GM12878 (cell line): ENCODE data around the gene JUN. TPM values are rescaled to one million over a fixed set of nuclear protein-coding genes. Genes with fewer than 3 reads are reported as not detected.

ENCODE experiments used
- ATAC-seq: fragments of 200-7000 bp; cut with Tn5 transposase; 3 replicates; pipeline ENCODE4 v1.9.1; 2020; ENCODE audit warnings: mild to moderate bottlenecking, moderate library complexity
- BruUV-seq: library from RNA; stranded (reverse); fragments of 400-500 nt; replicated peaks from 2 replicates; lab custom pipeline; 2021; lab: Mats Ljungman, UMichigan
- CTCF ChIA-PET: fragments of 300-600 bp; sonication (Branson Sonifier 250); formaldehyde crosslinking; extraction: SDS; loops from one replicate; lab custom pipeline; 2021; ENCODE audit warnings: inconsistent platforms; lab: Yijun Ruan, JAX
- POLR2A ChIA-PET: fragments of 350-600 bp; formaldehyde crosslinking; extraction: SDS; loops from one replicate; lab custom pipeline; 2021; ENCODE audit warnings: inconsistent platforms; lab: Charles Lee
- RAD21 ChIA-PET: fragments of 300-600 bp; sonication (Branson Sonifier 250); formaldehyde crosslinking; loops from one replicate; lab custom pipeline; 2023; ENCODE audit warnings: antibody characterized with exemption; ENCODE audit not compliant: unreplicated experiment; lab: Charles Lee
- SMC1A ChIA-PET: fragments of 300-600 bp; sonication (Branson Sonifier 250); formaldehyde crosslinking; loops from one replicate; lab custom pipeline; 2023; ENCODE audit not compliant: unreplicated experiment, uncharacterized antibody; lab: Charles Lee
- DNase-seq: peaks from one replicate; pipeline ENCODE4 v3.0.0-alpha.2; 2011; ENCODE audit warnings: low read depth, low spot score
- FAIRE-seq: peaks from 3 replicates; lab custom pipeline; 2011; peaks lifted over from hg19 to GRCh38; lab: Jason Lieb, UNC
- H2AFZ ChIP-seq: 2 replicates; pipeline ENCODE4 v1.6.0; 2011; ENCODE audit warnings: low read depth, low read length, control low read depth; ENCODE audit not compliant: control insufficient read depth
- H3K27ac ChIP-seq: 2 replicates; pipeline ENCODE4 v1.5.1; 2011; ENCODE audit warnings: control low read depth; ENCODE audit not compliant: control insufficient read depth, insufficient read depth
- H3K27me3 ChIP-seq, 2 experiments: replicated peaks in 1 of 2; 2 replicates each; pipeline versions ENCODE4 v1.6.0 to v1.6.1; 2011; ENCODE audit warnings: low read length in 1 of 2; ENCODE audit not compliant: control insufficient read depth in 2 of 2, insufficient read depth in 2 of 2
- H3K36me3 ChIP-seq, 2 experiments: 2 replicates each; pipeline ENCODE4 v1.5.1; 2011; ENCODE audit warnings: low read length in 1 of 2; ENCODE audit not compliant: control insufficient read depth in 2 of 2, insufficient read depth in 2 of 2
- H3K4me1 ChIP-seq: 2 replicates; pipeline ENCODE4 v1.6.1; 2011; ENCODE audit warnings: mild to moderate bottlenecking, low read length, moderate library complexity, mixed read lengths; ENCODE audit not compliant: control insufficient read depth, insufficient read depth
- H3K4me2 ChIP-seq: 2 replicates; pipeline ENCODE4 v1.6.0; 2011; ENCODE audit warnings: control low read depth; ENCODE audit not compliant: control insufficient read depth, insufficient read depth
- H3K4me3 ChIP-seq: fragments of 200-600 bp; sonication (generic); 2 replicates; pipeline ENCODE4 v1.5.1; 2016
- H3K79me2 ChIP-seq: 2 replicates; pipeline ENCODE4 v1.6.0; 2011; ENCODE audit warnings: low read length; ENCODE audit not compliant: control insufficient read depth, insufficient read depth
- H3K9ac ChIP-seq: 2 replicates; pipeline ENCODE4 v1.8.0; 2011; ENCODE audit warnings: low read length, control low read depth, mixed read lengths; ENCODE audit not compliant: control insufficient read depth, insufficient read depth
- H3K9me3 ChIP-seq: replicated peaks from 3 replicates; pipeline ENCODE4 v1.5.1; 2011; ENCODE audit warnings: mild to moderate bottlenecking, low read length; ENCODE audit not compliant: control insufficient read depth, insufficient read depth
- H4K20me1 ChIP-seq: 2 replicates; pipeline ENCODE4 v1.6.0; 2011; ENCODE audit not compliant: control insufficient read depth, insufficient read depth
- BACH1 ChIP-seq: fragments of 450-650 bp; IDR thresholded peaks from 2 replicates; pipeline ENCODE4 v1.6.1; 2017; ENCODE audit warnings: mild to moderate bottlenecking, borderline replicate concordance
- ETV6 ChIP-seq, 2 experiments: fragments of 450-650 bp in 1 of 2; IDR thresholded peaks in 1 of 2; conservative IDR thresholded peaks in 1 of 2; 2 replicates each; pipeline ENCODE4 v1.6.1; 2014; ENCODE audit warnings: antibody characterized with exemption in 1 of 2, borderline replicate concordance in 1 of 2, low read depth in 1 of 2, mild to moderate bottlenecking in 1 of 2, moderate library complexity in 1 of 2
- FOS ChIP-seq: IDR thresholded peaks from 3 replicates; pipeline ENCODE4 v1.6.1; 2011; ENCODE audit warnings: borderline replicate concordance; ENCODE audit not compliant: insufficient read length; ENCODE audit errors: extremely low read depth
- FOXM1 ChIP-seq: IDR thresholded peaks from 2 replicates; pipeline ENCODE4 v1.6.1; 2012; ENCODE audit warnings: low read depth, mild to moderate bottlenecking, inconsistent platforms, low read length, moderate library complexity
- GABPA ChIP-seq: IDR thresholded peaks from 2 replicates; pipeline ENCODE4 v1.6.1; 2014; ENCODE audit warnings: antibody characterized with exemption, low read depth, mild to moderate bottlenecking, inconsistent platforms
- HDAC2 ChIP-seq: fragments of 200-600 bp; sonication (generic); IDR thresholded peaks from 2 replicates; pipeline ENCODE4 v1.6.1; 2017
- LARP7 ChIP-seq: fragments of 450-650 bp; IDR thresholded peaks from 2 replicates; pipeline ENCODE4 v1.6.1; 2017; ENCODE audit warnings: mild to moderate bottlenecking
- MTA2 ChIP-seq: fragments of 450-650 bp; IDR thresholded peaks from 2 replicates; pipeline ENCODE4 v1.6.1; 2016; ENCODE audit warnings: low read depth, mild to moderate bottlenecking, moderate library complexity
- MXI1 ChIP-seq: fragments of 150-350 bp; IDR thresholded peaks from 2 replicates; pipeline ENCODE4 v1.6.1; 2011; ENCODE audit warnings: low read depth, mild to moderate bottlenecking, inconsistent platforms, low read length, improper control_type of control experiment
- NRF1 ChIP-seq: conservative IDR thresholded peaks from 2 replicates; pipeline ENCODE4 v1.6.1; 2011; ENCODE audit warnings: mild to moderate bottlenecking, low read depth, low read length, improper control_type of control experiment
- SMAD1 ChIP-seq: fragments of 450-650 bp; IDR thresholded peaks from 2 replicates; pipeline ENCODE4 v1.6.1; 2018; ENCODE audit warnings: mild to moderate bottlenecking, low read depth; ENCODE audit not compliant: partially characterized antibody
- SRF ChIP-seq, 2 experiments: IDR thresholded peaks; 2 replicates each; pipeline ENCODE4 v1.6.1; 2011; ENCODE audit warnings: low read depth in 2 of 2, low read length in 2 of 2, mild to moderate bottlenecking in 1 of 2, moderate library complexity in 1 of 2
- STAT3 ChIP-seq: IDR thresholded peaks from 2 replicates; pipeline ENCODE4 v1.6.1; 2011; ENCODE audit warnings: low read depth, low read length, improper control_type of control experiment
- TARDBP ChIP-seq: IDR thresholded peaks from 2 replicates; pipeline ENCODE4 v1.6.1; 2016; ENCODE audit warnings: borderline replicate concordance
- WRNIP1 ChIP-seq: IDR thresholded peaks from 2 replicates; pipeline ENCODE4 v1.6.1; 2011; ENCODE audit warnings: low read depth, low read length, improper control_type of control experiment, borderline replicate concordance
- YY1 ChIP-seq: IDR thresholded peaks from 2 replicates; pipeline ENCODE4 v1.6.1; 2011; ENCODE audit warnings: low read depth, mild to moderate bottlenecking, low read length
- ZBED1 ChIP-seq: IDR thresholded peaks from 2 replicates; pipeline ENCODE4 v1.6.1; 2016; ENCODE audit warnings: borderline replicate concordance
- ZNF384 ChIP-seq: IDR thresholded peaks from 2 replicates; pipeline ENCODE4 v1.6.1; 2012; ENCODE audit warnings: low read depth, mild to moderate bottlenecking, low read length, improper control_type of control experiment, borderline replicate concordance
- WGBS: methylation state at CpG from one replicate; pipeline ENCODE4 v1.1.6; 2016; ENCODE audit warnings: low lambda C conversion rate; ENCODE audit not compliant: insufficient replicate concordance, insufficient coverage; ENCODE audit errors: missing lambda C conversion rate; 5-methylcytosine and 5-hydroxymethylcytosine counted together
- in situ Hi-C: fragments of 300-500 bp; cut with MboI; formaldehyde crosslinking; loops from 9 replicates; pipeline ENCODE4 v1.14.3; 2018; ENCODE audit warnings: mixed read lengths
- intact Hi-C: fragments of 100-400 bp; cut with micrococcal nuclease; formaldehyde crosslinking; loops from one replicate; pipeline ENCODE4 v1.14.2; 2022; ENCODE audit not compliant: unreplicated experiment
- polyA plus RNA-seq, 11 experiments: library from polyadenylated mRNA; depleted of rRNA in 4 of 11; unstranded in 6 of 11; stranded (reverse) in 5 of 11; fragments of >200 nt; fragmentation: Nextera tagmentation in 4 of 11; fragmentation: Illumina TruSeq in 1 of 11; extraction: Ambion mirVana in 4 of 11; extraction: Trizol in 1 of 11; gene quantifications; 1 replicate in 1 of 11; 2 replicates in 10 of 11; pipeline versions ENCODE4 v1.2.1 to v1.2.3, GENCODE V29; 2011 to 2016; ENCODE audit warnings: inconsistent platforms in 2 of 11, missing spikeins in 2 of 11, low read depth in 1 of 11
- total RNA-seq, 4 experiments: library from RNA; depleted of rRNA in 3 of 4; stranded (reverse); fragments of >200 nt in 3 of 4; fragmentation: Illumina TruSeq in 1 of 4; extraction: Trizol in 1 of 4; gene quantifications; 2 replicates each; pipeline versions ENCODE4 v1.2.1 to v1.2.3, GENCODE V29; 2013 to 2021
- TF ChIP-seq, protein P1 (sequence below): fragments of 450-650 bp; IDR thresholded peaks from 2 replicates; pipeline ENCODE4 v1.6.1; 2017; ENCODE audit warnings: low read depth, mild to moderate bottlenecking, moderate library complexity
- TF ChIP-seq, protein P2 (sequence below): fragments of 450-650 bp; IDR thresholded peaks from 2 replicates; pipeline ENCODE4 v1.6.1; 2017; ENCODE audit warnings: antibody characterized with exemption, mild to moderate bottlenecking, moderate library complexity

The JUN gene
- total and polyA plus RNA-seq, 10 of the 15 experiments (the other 5 are each of a cell fraction or from before 2014, with no cell fraction given) = 0.18 to 8.4 (median 2.8) TPM

DNA sequence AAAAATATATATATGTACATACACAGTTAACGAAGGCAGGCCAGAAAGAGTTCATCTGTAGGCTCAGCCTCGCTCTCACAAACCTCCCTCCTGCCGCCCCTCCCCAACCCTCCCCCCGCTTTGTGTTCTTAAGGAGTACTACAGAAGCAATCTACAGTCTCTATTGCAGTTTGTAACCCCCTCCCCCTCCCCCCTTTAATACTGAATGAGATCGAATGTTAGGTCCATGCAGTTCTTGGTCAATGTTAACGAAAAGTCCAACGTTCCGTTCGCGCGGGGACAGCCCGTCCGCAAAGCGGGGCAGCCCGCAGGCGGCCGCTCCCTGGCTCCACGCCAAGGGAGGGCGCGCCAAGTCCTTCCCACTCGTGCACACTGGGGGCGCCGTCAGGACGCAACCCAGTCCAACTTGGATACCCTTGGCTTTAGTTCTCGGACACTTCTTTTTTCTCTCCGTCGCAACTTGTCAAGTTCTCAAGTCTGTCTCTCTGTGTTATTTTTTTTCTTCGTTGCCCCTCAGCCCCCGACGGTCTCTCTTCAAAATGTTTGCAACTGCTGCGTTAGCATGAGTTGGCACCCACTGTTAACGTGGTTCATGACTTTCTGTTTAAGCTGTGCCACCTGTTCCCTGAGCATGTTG lies 2.2 kb downstream of the JUN start:
- Histone ChIP-seq H3K27ac (no peak overlapping the region), H3K79me2 (peaks cover 6% of the 10 kb centered on the region), H3K4me1 (peaks cover 11% of the 10 kb centered on the region), H3K4me3 (peak overlapping the region; percentile 84), H2AFZ (peak overlapping the region; percentile 5; the same call in 1 of the 2 replicates), H3K27me3 (no peaks in the 10 kb centered on the region), H3K4me2 (peak overlapping the region; percentile 99), H3K9ac (peak overlapping the region; percentile 9; the same call in 1 of the 2 replicates), H3K9me3 (no peaks in the 10 kb centered on the region), H3K36me3 (no peaks in the 10 kb centered on the region), H4K20me1 (no peaks in the 10 kb centered on the region)
- in situ Hi-C loops = loop anchor here (10.0 kb wide), 1 partner anchor 513 kb away; the partner anchor contains the start of gene FGGY
- intact Hi-C loops = loop anchor here (5.0 kb wide), 3 partner anchors 186 to 246 kb away; no protein-coding TSS in a partner anchor
- WGBS = 2% methylated on average over 32 of the region's 32 CpGs
- CTCF ChIA-PET = interaction anchor here (0.7 to 5.1 kb wide), 13 partner anchors 8 to 980 kb away, joined by 3 to 39 read pairs (median 4); no protein-coding TSS in a partner anchor
- FAIRE-seq (no peak), ATAC-seq (no peak), DNase-seq (no peak)
- SMC1A ChIA-PET = interaction anchor here (0.7 to 8.4 kb wide), 8 partner anchors 14 to 978 kb away, joined by 3 to 64 read pairs (median 4); no protein-coding TSS in a partner anchor
- POLR2A ChIA-PET = interaction anchor here (0.7 to 1.0 kb wide), 2 partner anchors 232 to 370 kb away, joined by 3 read pairs; no protein-coding TSS in a partner anchor
- RAD21 ChIA-PET = interaction anchor here (0.6 to 4.9 kb wide), 9 partner anchors 39 to 978 kb away, joined by 3 to 43 read pairs (median 4); no protein-coding TSS in a partner anchor
- no TSS peak for BruUV-seq
- no peak for TF ChIP-seq ZBED1
- 0 out of 2 replicates have a peak, but pooled peaks have one; percentile 24 for TF ChIP-seq YY1
- no peak for TF ChIP-seq FOXM1
- no peak for TF ChIP-seq ZNF384
- TF ChIP-seq LARP7 = no peak
- no peak for TF ChIP-seq SRF (IDR thresholded peaks at IDR 0.05; ENCODE audit: low read depth in 2 of 2, low read length in 2 of 2)
- TF ChIP-seq BACH1 = no peak
- TF ChIP-seq MTA2 = no peak
- TF ChIP-seq ETV6 (conservative IDR thresholded peaks at IDR 0.05 in 1 of 2, IDR thresholded peaks at IDR 0.05 in 1 of 2; ENCODE audit: borderline replicate concordance in 1 of 2, low read depth in 1 of 2) = no peak
- no peak for TF ChIP-seq FOS
- no peak for TF ChIP-seq WRNIP1
- no peak for TF ChIP-seq MXI1
- no peak for TF ChIP-seq TARDBP
- no peak for TF ChIP-seq STAT3
- TF ChIP-seq, protein P1, sequence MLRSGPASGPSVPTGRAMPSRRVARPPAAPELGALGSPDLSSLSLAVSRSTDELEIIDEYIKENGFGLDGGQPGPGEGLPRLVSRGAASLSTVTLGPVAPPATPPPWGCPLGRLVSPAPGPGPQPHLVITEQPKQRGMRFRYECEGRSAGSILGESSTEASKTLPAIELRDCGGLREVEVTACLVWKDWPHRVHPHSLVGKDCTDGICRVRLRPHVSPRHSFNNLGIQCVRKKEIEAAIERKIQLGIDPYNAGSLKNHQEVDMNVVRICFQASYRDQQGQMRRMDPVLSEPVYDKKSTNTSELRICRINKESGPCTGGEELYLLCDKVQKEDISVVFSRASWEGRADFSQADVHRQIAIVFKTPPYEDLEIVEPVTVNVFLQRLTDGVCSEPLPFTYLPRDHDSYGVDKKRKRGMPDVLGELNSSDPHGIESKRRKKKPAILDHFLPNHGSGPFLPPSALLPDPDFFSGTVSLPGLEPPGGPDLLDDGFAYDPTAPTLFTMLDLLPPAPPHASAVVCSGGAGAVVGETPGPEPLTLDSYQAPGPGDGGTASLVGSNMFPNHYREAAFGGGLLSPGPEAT = peak; percentile 28; the same call in 1 of the 2 replicates
- TF ChIP-seq HDAC2 = no peak
- TF ChIP-seq SMAD1 = peak; percentile 77
- TF ChIP-seq, protein P2, sequence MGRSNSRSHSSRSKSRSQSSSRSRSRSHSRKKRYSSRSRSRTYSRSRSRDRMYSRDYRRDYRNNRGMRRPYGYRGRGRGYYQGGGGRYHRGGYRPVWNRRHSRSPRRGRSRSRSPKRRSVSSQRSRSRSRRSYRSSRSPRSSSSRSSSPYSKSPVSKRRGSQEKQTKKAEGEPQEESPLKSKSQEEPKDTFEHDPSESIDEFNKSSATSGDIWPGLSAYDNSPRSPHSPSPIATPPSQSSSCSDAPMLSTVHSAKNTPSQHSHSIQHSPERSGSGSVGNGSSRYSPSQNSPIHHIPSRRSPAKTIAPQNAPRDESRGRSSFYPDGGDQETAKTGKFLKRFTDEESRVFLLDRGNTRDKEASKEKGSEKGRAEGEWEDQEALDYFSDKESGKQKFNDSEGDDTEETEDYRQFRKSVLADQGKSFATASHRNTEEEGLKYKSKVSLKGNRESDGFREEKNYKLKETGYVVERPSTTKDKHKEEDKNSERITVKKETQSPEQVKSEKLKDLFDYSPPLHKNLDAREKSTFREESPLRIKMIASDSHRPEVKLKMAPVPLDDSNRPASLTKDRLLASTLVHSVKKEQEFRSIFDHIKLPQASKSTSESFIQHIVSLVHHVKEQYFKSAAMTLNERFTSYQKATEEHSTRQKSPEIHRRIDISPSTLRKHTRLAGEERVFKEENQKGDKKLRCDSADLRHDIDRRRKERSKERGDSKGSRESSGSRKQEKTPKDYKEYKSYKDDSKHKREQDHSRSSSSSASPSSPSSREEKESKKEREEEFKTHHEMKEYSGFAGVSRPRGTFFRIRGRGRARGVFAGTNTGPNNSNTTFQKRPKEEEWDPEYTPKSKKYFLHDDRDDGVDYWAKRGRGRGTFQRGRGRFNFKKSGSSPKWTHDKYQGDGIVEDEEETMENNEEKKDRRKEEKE = no peak
- TF ChIP-seq NRF1 = no peak
- TF ChIP-seq GABPA = no peak
